ENCODE data around the gene NRG3. TPM values are rescaled to one million over a fixed set of nuclear protein-coding genes. Genes with fewer than 3 reads are reported as not detected.

The NRG3 gene
- total RNA-seq, 1 donor from 2014 or later = not detected

DNA sequence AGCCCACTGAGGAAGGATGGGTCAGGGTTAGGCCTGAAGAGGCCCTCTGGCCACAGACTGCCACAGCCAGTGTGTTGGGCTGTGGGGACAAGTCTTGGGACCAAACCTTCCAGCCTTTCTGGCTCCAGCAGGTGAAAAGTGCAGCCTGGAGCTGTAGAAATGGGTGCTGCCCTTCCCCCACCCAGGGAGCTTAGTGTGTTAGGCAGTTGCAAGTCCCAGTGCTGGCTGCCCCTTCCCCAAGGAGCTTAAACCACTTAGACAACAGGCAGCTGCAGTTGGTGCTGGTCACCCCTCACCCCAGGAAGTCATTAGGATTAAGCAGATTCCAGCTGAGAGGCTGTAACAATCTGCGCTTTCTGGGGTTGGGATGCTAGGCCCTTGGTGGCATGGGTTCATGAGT, 563.3 kb downstream of the NRG3 start:
- no peaks in the 10 kb centered on the region for H3K4me1 Mint-ChIP-seq (ENCODE audit: low read depth)
- H3K27ac Mint-ChIP-seq (ENCODE audit: unreplicated experiment) = no peak overlapping the region
- no peaks in the 10 kb centered on the region for H3K27me3 Mint-ChIP-seq (ENCODE audit: low read depth)

DNA sequence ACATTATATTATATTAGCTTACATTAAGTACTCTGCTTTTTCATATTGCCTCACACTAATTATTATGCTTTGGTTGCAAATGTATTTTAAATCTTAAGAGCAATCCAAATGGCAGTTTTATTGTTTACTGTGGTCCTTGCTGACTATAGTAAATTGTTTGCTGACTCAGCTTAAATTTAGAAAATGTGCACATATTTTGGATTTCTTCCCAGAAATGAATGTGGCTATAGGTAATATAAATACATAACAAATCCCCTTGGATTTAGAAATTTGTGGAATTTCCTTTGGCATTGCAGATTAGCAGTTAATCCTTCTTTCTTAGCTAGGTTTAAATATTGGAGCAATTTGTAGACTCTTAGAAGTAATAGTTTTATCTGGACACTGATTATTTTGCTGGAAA, 565.8 kb downstream of the NRG3 start:
- no peak for DNase-seq (ENCODE audit: low spot score)
- Mint-ChIP-seq H3K9me3 (ENCODE audit: low read depth) (peaks cover 8% of the 10 kb centered on the region), H3K27me3 (ENCODE audit: low read depth) (no peaks in the 10 kb centered on the region), H3K4me1 (ENCODE audit: low read depth) (no peaks in the 10 kb centered on the region), H3K27ac (ENCODE audit: unreplicated experiment) (no peak overlapping the region), H3K36me3 (ENCODE audit: low read depth) (no peaks in the 10 kb centered on the region), H3K4me3 (ENCODE audit: unreplicated experiment) (no peak overlapping the region)
- TF ChIP-seq, protein P1, sequence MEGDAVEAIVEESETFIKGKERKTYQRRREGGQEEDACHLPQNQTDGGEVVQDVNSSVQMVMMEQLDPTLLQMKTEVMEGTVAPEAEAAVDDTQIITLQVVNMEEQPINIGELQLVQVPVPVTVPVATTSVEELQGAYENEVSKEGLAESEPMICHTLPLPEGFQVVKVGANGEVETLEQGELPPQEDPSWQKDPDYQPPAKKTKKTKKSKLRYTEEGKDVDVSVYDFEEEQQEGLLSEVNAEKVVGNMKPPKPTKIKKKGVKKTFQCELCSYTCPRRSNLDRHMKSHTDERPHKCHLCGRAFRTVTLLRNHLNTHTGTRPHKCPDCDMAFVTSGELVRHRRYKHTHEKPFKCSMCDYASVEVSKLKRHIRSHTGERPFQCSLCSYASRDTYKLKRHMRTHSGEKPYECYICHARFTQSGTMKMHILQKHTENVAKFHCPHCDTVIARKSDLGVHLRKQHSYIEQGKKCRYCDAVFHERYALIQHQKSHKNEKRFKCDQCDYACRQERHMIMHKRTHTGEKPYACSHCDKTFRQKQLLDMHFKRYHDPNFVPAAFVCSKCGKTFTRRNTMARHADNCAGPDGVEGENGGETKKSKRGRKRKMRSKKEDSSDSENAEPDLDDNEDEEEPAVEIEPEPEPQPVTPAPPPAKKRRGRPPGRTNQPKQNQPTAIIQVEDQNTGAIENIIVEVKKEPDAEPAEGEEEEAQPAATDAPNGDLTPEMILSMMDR (IDR thresholded peaks at IDR 0.05) = no peak

More for the DNA sequence above, 563.3 kb downstream of the NRG3 start:
- Mint-ChIP-seq H3K4me3 (ENCODE audit: unreplicated experiment) (no peak overlapping the region), H3K9me3 (ENCODE audit: low read depth) (peaks cover 19% of the 10 kb centered on the region), H3K36me3 (ENCODE audit: low read depth) (no peaks in the 10 kb centered on the region)
- no peak for DNase-seq (ENCODE audit: low spot score)
- TF ChIP-seq, protein P1 (IDR thresholded peaks at IDR 0.05) = no peak

DNA sequence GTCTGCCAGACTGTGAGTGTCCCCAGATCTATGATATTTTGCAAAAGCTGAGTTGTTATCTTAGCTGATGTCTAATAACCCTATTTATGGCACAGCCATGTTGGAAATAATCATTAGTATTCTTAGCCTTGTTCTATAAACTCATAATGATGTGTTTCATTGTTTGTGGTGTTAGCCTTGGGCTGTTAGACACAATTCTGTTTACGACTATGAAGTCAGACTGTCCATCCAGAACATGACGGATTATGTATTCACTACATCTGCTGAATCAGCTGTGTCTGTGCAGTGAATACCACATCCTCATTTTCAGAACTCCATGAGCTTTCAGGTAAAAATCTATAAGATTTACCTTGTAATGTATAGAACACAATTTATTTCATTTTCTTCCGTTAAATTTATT, 577.1 kb downstream of the NRG3 start:
- no peak for DNase-seq (ENCODE audit: low spot score)
- no peak overlapping the region for H3K27ac Mint-ChIP-seq (ENCODE audit: unreplicated experiment)
- H3K4me1 Mint-ChIP-seq (ENCODE audit: low read depth) = no peaks in the 10 kb centered on the region
- no peaks in the 10 kb centered on the region for H3K9me3 Mint-ChIP-seq (ENCODE audit: low read depth)
- H3K36me3 Mint-ChIP-seq (ENCODE audit: low read depth) = no peaks in the 10 kb centered on the region
- H3K27me3 Mint-ChIP-seq (ENCODE audit: low read depth) = no peaks in the 10 kb centered on the region
- no peak overlapping the region for H3K4me3 Mint-ChIP-seq (ENCODE audit: unreplicated experiment)
- TF ChIP-seq, protein P1 (IDR thresholded peaks at IDR 0.05) = no peak

DNA sequence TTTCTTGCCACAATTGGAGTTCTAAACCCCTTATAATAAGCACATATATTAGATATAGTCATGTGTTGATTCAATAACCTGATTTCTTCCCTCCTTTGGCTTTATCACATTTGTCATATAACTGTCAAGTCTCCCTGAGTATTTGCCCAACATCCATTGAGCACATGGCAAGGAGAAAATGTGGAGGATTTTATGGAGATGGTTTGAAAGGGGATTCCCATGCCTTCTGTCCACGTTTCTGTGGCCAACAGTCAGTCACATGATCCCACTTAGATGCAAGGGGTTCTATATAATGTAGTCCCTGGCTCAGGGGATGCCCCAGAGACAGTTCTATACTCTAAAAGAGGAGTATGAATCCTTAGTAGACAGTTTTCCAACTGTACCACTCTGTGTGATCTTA, 577.7 kb downstream of the NRG3 start:
- TF ChIP-seq, protein P1 (IDR thresholded peaks at IDR 0.05) = no peak
- Mint-ChIP-seq H3K27me3 (ENCODE audit: low read depth) (no peaks in the 10 kb centered on the region), H3K4me1 (ENCODE audit: low read depth) (no peaks in the 10 kb centered on the region), H3K9me3 (ENCODE audit: low read depth) (no peaks in the 10 kb centered on the region), H3K27ac (ENCODE audit: unreplicated experiment) (no peak overlapping the region), H3K36me3 (ENCODE audit: low read depth) (no peaks in the 10 kb centered on the region), H3K4me3 (ENCODE audit: unreplicated experiment) (no peak overlapping the region)
- no peak for DNase-seq (ENCODE audit: low spot score)

DNA sequence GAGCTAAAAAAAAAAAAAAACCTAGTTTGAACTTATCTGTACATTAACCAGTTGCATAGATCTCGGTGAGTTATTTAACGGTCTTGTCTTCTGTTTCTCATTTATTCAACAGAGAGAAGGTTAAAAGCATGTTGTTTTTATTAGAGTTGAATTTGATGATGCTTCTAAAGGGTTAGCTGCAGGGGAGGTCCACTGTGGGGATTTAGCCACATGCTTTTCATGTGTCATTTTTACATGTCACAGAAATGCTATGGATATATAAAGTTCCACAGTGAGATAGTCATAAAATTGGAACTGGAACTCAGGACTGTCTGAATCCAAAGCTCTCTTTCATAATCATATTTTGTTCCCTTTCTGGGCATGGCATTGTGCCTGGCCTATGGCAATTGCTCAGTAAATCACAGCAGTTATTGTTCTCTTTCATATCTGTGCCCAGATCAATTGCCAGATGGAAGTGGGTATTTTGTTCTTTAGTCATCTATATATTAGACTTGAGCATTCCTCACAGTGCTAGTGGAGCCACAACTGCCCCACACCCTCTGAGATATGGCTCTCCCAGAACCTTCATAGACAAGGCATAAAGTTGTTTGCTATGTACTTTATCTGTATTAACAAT, 578.8 kb downstream of the NRG3 start:
- Mint-ChIP-seq H3K27ac (ENCODE audit: unreplicated experiment) (no peak overlapping the region), H3K4me1 (ENCODE audit: low read depth) (no peaks in the 10 kb centered on the region), H3K9me3 (ENCODE audit: low read depth) (no peaks in the 10 kb centered on the region), H3K27me3 (ENCODE audit: low read depth) (no peaks in the 10 kb centered on the region), H3K4me3 (ENCODE audit: unreplicated experiment) (no peak overlapping the region), H3K36me3 (ENCODE audit: low read depth) (no peaks in the 10 kb centered on the region)
- DNase-seq (ENCODE audit: low spot score) = no peak
- TF ChIP-seq, protein P1 (IDR thresholded peaks at IDR 0.05) = no peak
